PC-3 (cell line): ENCODE measurements around the gene APBA1. TPM values are rescaled to one million over a fixed set of nuclear protein-coding genes. Genes with fewer than 3 reads are reported as not detected.

Source experiments
- ATAC-seq: fragments of 200-7000 bp; cut with Tn5 transposase; 2 replicates; pipeline ENCODE4 v1.9.1; 2020; ENCODE audit warnings: mild to moderate bottlenecking, moderate library complexity
- BruUV-seq: library from RNA; stranded (reverse); fragments of 400-500 nt; replicated peaks from 2 replicates; lab custom pipeline; 2021; lab: Mats Ljungman, UMichigan
- CTCF ChIA-PET: fragments of 300-600 bp; sonication (Branson Sonifier 250); formaldehyde crosslinking; loops from one replicate; lab custom pipeline; 2022; ENCODE audit warnings: antibody characterized with exemption; lab: Charles Lee
- POLR2A ChIA-PET: fragments of 300-600 bp; sonication (Branson Sonifier 250); formaldehyde crosslinking; loops from one replicate; lab custom pipeline; 2022; ENCODE audit warnings: antibody characterized with exemption; ENCODE audit not compliant: unreplicated experiment; lab: Charles Lee
- DNase-seq: peaks from one replicate; pipeline ENCODE4 v3.0.0-alpha.2; 2015
- H2AFZ ChIP-seq: fragments of 300-600 bp; sonication (generic); 2 replicates; pipeline ENCODE4 v1.6.0; 2016; ENCODE audit warnings: antibody characterized with exemption, low read length
- H3F3A ChIP-seq: fragments of 300-600 bp; sonication (generic); one replicate; pipeline ENCODE4 v1.6.0; 2017; ENCODE audit warnings: antibody characterized with exemption, low read length, control low read depth, mild to moderate bottlenecking; ENCODE audit not compliant: unreplicated experiment
- H3K27ac ChIP-seq: fragments of 300-600 bp; sonication (generic); 2 replicates; pipeline ENCODE4 v1.5.1; 2016; ENCODE audit warnings: mild to moderate bottlenecking, low read length
- H3K27me3 ChIP-seq: fragments of 300-600 bp; sonication (generic); 2 replicates; pipeline ENCODE4 v1.6.1; 2016; ENCODE audit warnings: low read length, mixed read lengths
- H3K36me3 ChIP-seq: fragments of 300-600 bp; sonication (generic); 2 replicates; pipeline ENCODE4 v1.6.1; 2016; ENCODE audit warnings: low read depth, mixed run types, low read length, mixed read lengths
- H3K4me1 ChIP-seq: fragments of 300-600 bp; sonication (generic); 2 replicates; pipeline ENCODE4 v1.5.1; 2016; ENCODE audit warnings: low read length; ENCODE audit not compliant: insufficient read depth
- H3K4me2 ChIP-seq: fragments of 300-600 bp; sonication (generic); 2 replicates; pipeline ENCODE4 v1.6.0; 2016; ENCODE audit warnings: low read length
- H3K4me3 ChIP-seq: fragments of 300-600 bp; sonication (generic); 2 replicates; pipeline ENCODE4 v1.5.1; 2016; ENCODE audit warnings: mild to moderate bottlenecking, low read length, mixed read lengths
- H3K79me2 ChIP-seq: fragments of 300-600 bp; sonication (generic); 2 replicates; pipeline ENCODE4 v1.6.1; 2017; ENCODE audit warnings: low read length, mixed read lengths
- H3K9ac ChIP-seq: fragments of 300-600 bp; sonication (generic); 2 replicates; pipeline ENCODE4 v1.6.0; 2016; ENCODE audit warnings: mild to moderate bottlenecking, low read length
- H3K9me2 ChIP-seq: fragments of 300-600 bp; sonication (generic); replicated peaks from 2 replicates; pipeline ENCODE4 v1.6.1; 2016; ENCODE audit warnings: mixed run types, low read length, mixed read lengths
- H3K9me3 ChIP-seq: fragments of 300-600 bp; sonication (generic); 2 replicates; pipeline ENCODE4 v1.6.1; 2016; ENCODE audit warnings: low read length, mixed read lengths
- H4K20me1 ChIP-seq: fragments of 300-600 bp; sonication (generic); 2 replicates; pipeline ENCODE4 v1.6.1; 2016; ENCODE audit warnings: low read length, mixed read lengths
- CTCF ChIP-seq: fragments of 300-600 bp; sonication (generic); conservative IDR thresholded peaks from 2 replicates; pipeline ENCODE4 v1.5.1; 2017; ENCODE audit warnings: antibody characterized with exemption, low read depth, mild to moderate bottlenecking, low read length
- EZH2 ChIP-seq: fragments of 300-600 bp; sonication (generic); IDR thresholded peaks from one replicate; pipeline ENCODE4 v1.6.1; 2017; ENCODE audit warnings: antibody characterized with exemption, mild to moderate bottlenecking, low read length; ENCODE audit not compliant: unreplicated experiment
- EZH2phosphoT487 ChIP-seq: fragments of 300-600 bp; sonication (generic); IDR thresholded peaks from 2 replicates; pipeline ENCODE4 v1.6.1; 2018; ENCODE audit warnings: mild to moderate bottlenecking, antibody characterized with exemption, low read length, borderline replicate concordance
- intact Hi-C: fragments of 100-400 bp; cut with micrococcal nuclease; formaldehyde crosslinking; loops from 2 replicates; pipeline ENCODE4 v1.9.0; 2023
- total RNA-seq: library from RNA; depleted of rRNA; stranded (reverse); fragments of >200 nt; gene quantifications from 2 replicates; pipeline ENCODE4 v1.2.3, GENCODE V29; 2014

The APBA1 gene
- total RNA-seq, 1 experiment from 2014 or later, result 0.07 TPM

DNA sequence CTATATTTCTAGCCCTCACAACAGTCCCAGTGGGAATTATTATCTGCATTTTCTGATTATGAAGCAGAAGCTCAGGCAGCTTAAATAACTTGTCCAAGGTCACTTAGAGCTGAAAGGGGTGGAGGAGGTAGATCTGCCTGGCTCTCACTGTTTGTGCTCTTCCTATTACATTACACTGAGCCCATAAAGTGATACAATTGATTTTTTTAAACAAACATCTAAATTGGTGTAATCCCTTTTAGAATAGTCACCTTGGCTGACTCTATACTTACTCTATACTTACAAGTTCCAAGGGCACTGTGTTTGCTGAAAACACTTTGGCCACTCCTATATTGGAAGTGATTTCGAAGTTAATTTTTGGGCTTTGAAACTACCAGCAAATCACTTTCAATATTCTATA lies 144.7 kb downstream of the APBA1 start:
- Histone ChIP-seq H3F3A (no peaks in the 10 kb centered on the region), H3K9ac (no peak overlapping the region), H3K9me3 (no peaks in the 10 kb centered on the region), H3K4me3 (no peak overlapping the region), H3K79me2 (no peaks in the 10 kb centered on the region), H3K27me3 (no peaks in the 10 kb centered on the region), H3K36me3 (no peaks in the 10 kb centered on the region), H3K9me2 (no peaks in the 10 kb centered on the region), H3K4me1 (no peaks in the 10 kb centered on the region), H4K20me1 (no peaks in the 10 kb centered on the region), H2AFZ (no peak overlapping the region), H3K4me2 (no peak overlapping the region), H3K27ac (no peak overlapping the region)
- no TSS peak for BruUV-seq
- CTCF ChIA-PET, result no interaction called here
- POLR2A ChIA-PET, result no interaction called here
- intact Hi-C loops, result no loop called here
- DNase-seq, result no peak
- no peak for TF ChIP-seq CTCF
- TF ChIP-seq EZH2phosphoT487, result no peak
- TF ChIP-seq EZH2, result no peak
- ATAC-seq, result no peak

GRCh38 chr9:69526699-69527098 lies 145.5 kb downstream of the APBA1 start:
- Histone ChIP-seq H3K27ac (no peak overlapping the region), H3K4me1 (no peaks in the 10 kb centered on the region), H3K36me3 (no peaks in the 10 kb centered on the region), H3K9me2 (no peaks in the 10 kb centered on the region), H2AFZ (no peak overlapping the region), H3K4me3 (no peak overlapping the region), H3K79me2 (no peaks in the 10 kb centered on the region), H3K4me2 (no peak overlapping the region), H4K20me1 (no peaks in the 10 kb centered on the region), H3F3A (no peaks in the 10 kb centered on the region), H3K9ac (no peak overlapping the region), H3K27me3 (no peaks in the 10 kb centered on the region), H3K9me3 (no peaks in the 10 kb centered on the region)
- ChIA-PET CTCF (no interaction called here), POLR2A (no interaction called here)
- BruUV-seq, result no TSS peak
- TF ChIP-seq EZH2 (no peak), CTCF (no peak), EZH2phosphoT487 (no peak)
- intact Hi-C loops, result no loop called here
- DNase-seq, result no peak
- no peak for ATAC-seq

DNA sequence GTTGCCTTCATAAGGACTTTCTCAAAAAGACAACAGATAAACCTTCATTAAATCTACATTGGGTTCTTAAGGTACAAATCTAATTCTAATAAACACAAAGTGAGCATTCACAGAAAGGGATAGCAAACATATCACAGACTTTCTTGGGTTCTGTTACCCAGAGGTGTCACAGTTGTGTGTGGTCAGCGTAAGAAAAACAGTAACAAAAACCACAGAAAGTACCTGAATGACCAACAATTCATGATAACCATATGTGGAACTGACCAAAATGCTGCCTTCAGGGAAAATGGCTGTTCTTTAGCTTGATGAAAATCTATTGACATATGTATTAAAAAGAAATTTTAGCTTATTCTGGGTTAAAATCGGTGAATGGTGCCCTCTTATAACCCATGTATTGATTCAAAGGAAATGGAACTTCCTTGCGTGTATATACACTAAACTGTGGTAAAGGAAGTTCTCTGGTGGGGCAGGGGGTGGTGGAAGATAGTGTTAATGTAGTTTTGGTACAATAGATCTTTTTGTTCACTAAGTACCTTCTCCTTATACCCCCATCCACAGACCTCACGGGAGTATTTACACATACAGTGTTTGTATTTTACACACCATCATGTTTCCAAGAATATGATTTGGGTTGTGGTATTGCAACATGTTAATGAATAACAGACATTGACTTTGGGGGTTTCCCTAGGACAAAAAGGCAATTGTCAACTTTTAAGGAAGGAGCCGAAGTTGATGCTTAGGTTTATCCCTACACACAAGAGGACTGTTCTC lies 152.5 kb downstream of the APBA1 start:
- ChIA-PET CTCF (no interaction called here), POLR2A (no interaction called here)
- intact Hi-C loops, result no loop called here
- H3K9me3 ChIP-seq, result no peaks in the 10 kb centered on the region
- peaks cover 8% of the 10 kb centered on the region for H3K27me3 ChIP-seq
- H3K27ac ChIP-seq, result no peak overlapping the region
- H3K9me2 ChIP-seq, result no peaks in the 10 kb centered on the region
- DNase-seq, result no peak
- ATAC-seq, result no peak
- H3K9ac ChIP-seq, result no peak overlapping the region
- H2AFZ ChIP-seq, result no peak overlapping the region
- no peaks in the 10 kb centered on the region for H4K20me1 ChIP-seq
- BruUV-seq, result no TSS peak
- H3K79me2 ChIP-seq, result no peaks in the 10 kb centered on the region
- no peak for TF ChIP-seq EZH2phosphoT487
- no peak for TF ChIP-seq EZH2
- no peak for TF ChIP-seq CTCF
- no peaks in the 10 kb centered on the region for H3K4me1 ChIP-seq
- H3K36me3 ChIP-seq, result no peaks in the 10 kb centered on the region
- no peak overlapping the region for H3K4me2 ChIP-seq
- no peaks in the 10 kb centered on the region for H3F3A ChIP-seq
- H3K4me3 ChIP-seq, result no peak overlapping the region
